ENCODE data around the gene ITGAX. TPM values are rescaled to one million over a fixed set of nuclear protein-coding genes. Genes with fewer than 3 reads are reported as not detected.

ITGAX gene
- total and polyA plus RNA-seq, 2 of the 8 experiments (the other 6 are each of a cell fraction or from before 2014, with no cell fraction given), result 0.30 TPM; not detected in 1

GRCh38 chr16:31428279-31428597, 73.3 kb downstream of the ITGAX start, which contains the start of gene COX6A2 (continued):
- TF ChIP-seq CHD7 (IDR thresholded peaks at IDR 0.05; ENCODE audit: insufficient replicate concordance, low read length) (no peak), KDM1A (IDR thresholded peaks at IDR 0.05; ENCODE audit: borderline replicate concordance, low read length) (no peak), ATF2 (IDR thresholded peaks at IDR 0.05; ENCODE audit: low read length) (no peak), CBX5 (IDR thresholded peaks at IDR 0.05; ENCODE audit: low read depth, low read length) (no peak), POLR2A (IDR thresholded peaks at IDR 0.05; ENCODE audit: control extremely low read depth in 1 of 2, low read depth in 2 of 2, low read length in 2 of 2) (no peak), EZH2 (IDR thresholded peaks at IDR 0.05; ENCODE audit: low read depth, low read length, severe bottlenecking) (no peak)

Measured in H1 (cell line).